H9 (cell line): ENCODE measurements around the gene PIAS4. TPM values are rescaled to one million over a fixed set of nuclear protein-coding genes. Genes with fewer than 3 reads are reported as not detected.
A peak's percentile ranks its signal among the peaks of the same experiment; 100 is the strongest.

ENCODE experiments used
- DNase-seq: peaks from one replicate; pipeline ENCODE4 v3.0.0-alpha.2; 2017
- H2AFZ ChIP-seq: one replicate; pipeline ENCODE4 v1.6.1; 2013; ENCODE audit warnings: mild to moderate bottlenecking, low read length, control low read depth, moderate library complexity
- H2AK5ac ChIP-seq: 2 replicates; pipeline ENCODE4 v1.6.1; 2013; ENCODE audit warnings: low read length, control low read depth, mixed read lengths; ENCODE audit not compliant: insufficient read length
- H2BK120ac ChIP-seq: one replicate; pipeline ENCODE4 v1.6.1; 2013; ENCODE audit warnings: low read depth, mild to moderate bottlenecking, low read length, control low read depth, inconsistent platforms; ENCODE audit not compliant: poor library complexity, severe bottlenecking
- H2BK12ac ChIP-seq: 2 replicates; pipeline ENCODE4 v1.6.1; 2013; ENCODE audit warnings: low read length, control low read depth, mixed read lengths, low read depth; ENCODE audit not compliant: insufficient read length
- H2BK15ac ChIP-seq: 2 replicates; pipeline ENCODE4 v1.6.1; 2013; ENCODE audit warnings: low read depth, low read length, control low read depth
- H2BK20ac ChIP-seq: one replicate; pipeline ENCODE4 v1.6.1; 2013; ENCODE audit warnings: low read depth, mild to moderate bottlenecking, low read length, control low read depth, inconsistent platforms; ENCODE audit not compliant: poor library complexity, severe bottlenecking
- H2BK5ac ChIP-seq: 2 replicates; pipeline ENCODE4 v1.6.1; 2013; ENCODE audit warnings: low read length, control low read depth, mixed read lengths; ENCODE audit not compliant: insufficient read length
- H3K14ac ChIP-seq: 2 replicates; pipeline ENCODE4 v1.6.1; 2013; ENCODE audit warnings: low read length, control low read depth; ENCODE audit not compliant: insufficient read depth
- H3K18ac ChIP-seq: 2 replicates; pipeline ENCODE4 v1.6.1; 2013; ENCODE audit warnings: low read depth, mild to moderate bottlenecking, mixed read lengths, low read length, control low read depth; ENCODE audit not compliant: insufficient read length
- H3K23ac ChIP-seq: 2 replicates; pipeline ENCODE4 v1.6.1; 2013; ENCODE audit warnings: low read length, control low read depth, mixed read lengths, low read depth; ENCODE audit not compliant: insufficient read length
- H3K23me2 ChIP-seq: 2 replicates; pipeline ENCODE4 v1.6.1; 2013; ENCODE audit warnings: low read depth, mild to moderate bottlenecking, mixed read lengths, low read length, control low read depth; ENCODE audit not compliant: insufficient read length, poor library complexity, severe bottlenecking
- H3K27ac ChIP-seq: 2 replicates; pipeline ENCODE4 v1.5.1; 2013; ENCODE audit warnings: low read length, control low read depth, mixed read lengths, low read depth; ENCODE audit not compliant: insufficient read length
- H3K27me3 ChIP-seq: 2 replicates; pipeline ENCODE4 v1.6.1; 2013; ENCODE audit warnings: low read length, control low read depth, inconsistent platforms; ENCODE audit not compliant: insufficient read depth
- H3K4ac ChIP-seq: 2 replicates; pipeline ENCODE4 v1.6.1; 2013; ENCODE audit warnings: low read depth, mild to moderate bottlenecking, control low read depth, inconsistent platforms, low read length, moderate library complexity
- H3K4me1 ChIP-seq: 2 replicates; pipeline ENCODE4 v1.6.1; 2013; ENCODE audit warnings: low read length, control low read depth, inconsistent platforms; ENCODE audit not compliant: insufficient read depth
- H3K4me2 ChIP-seq: 2 replicates; pipeline ENCODE4 v1.6.1; 2013; ENCODE audit warnings: low read length, control low read depth, mixed read lengths; ENCODE audit not compliant: insufficient read length, insufficient read depth
- H3K56ac ChIP-seq: 2 replicates; pipeline ENCODE4 v1.6.1; 2013; ENCODE audit warnings: low read depth, mild to moderate bottlenecking, mixed read lengths, low read length, control low read depth; ENCODE audit not compliant: insufficient read length
- H3K79me1 ChIP-seq: 2 replicates; pipeline ENCODE4 v1.6.1; 2013; ENCODE audit warnings: low read depth, mild to moderate bottlenecking, moderate library complexity, low read length, control low read depth, inconsistent platforms; ENCODE audit not compliant: insufficient read depth, poor library complexity, severe bottlenecking
- H3K79me2 ChIP-seq: 2 replicates; pipeline ENCODE4 v1.6.1; 2013; ENCODE audit warnings: low read length, control low read depth, inconsistent platforms; ENCODE audit not compliant: insufficient read depth
- H3K9ac ChIP-seq: 2 replicates; pipeline ENCODE4 v1.6.1; 2013; ENCODE audit warnings: low read length, control low read depth, mixed read lengths; ENCODE audit not compliant: insufficient read length; ENCODE audit errors: extremely low read depth
- H3K9me3 ChIP-seq: one replicate; pipeline ENCODE4 v1.6.1; 2013; ENCODE audit warnings: low read depth, low read length, inconsistent platforms; ENCODE audit not compliant: control insufficient read depth
- H3T11ph ChIP-seq: one replicate; pipeline ENCODE4 v1.6.1; 2013; ENCODE audit warnings: mild to moderate bottlenecking, low read length, control low read depth, inconsistent platforms
- H4K20me1 ChIP-seq: one replicate; pipeline ENCODE4 v1.6.1; 2013; ENCODE audit not compliant: control insufficient read depth, insufficient read length, insufficient read depth
- H4K5ac ChIP-seq: 2 replicates; pipeline ENCODE4 v1.6.1; 2013; ENCODE audit warnings: low read depth, mild to moderate bottlenecking, mixed read lengths, low read length, control low read depth; ENCODE audit not compliant: insufficient read length
- H4K8ac ChIP-seq: replicated peaks from 2 replicates; pipeline ENCODE4 v1.6.1; 2013; ENCODE audit warnings: low read length, control low read depth, mixed read lengths, low read depth; ENCODE audit not compliant: insufficient read length
- H4K91ac ChIP-seq: 2 replicates; pipeline ENCODE4 v1.6.1; 2013; ENCODE audit warnings: low read depth, mild to moderate bottlenecking, moderate library complexity, mixed read lengths, low read length, control low read depth; ENCODE audit not compliant: insufficient read length
- H3K27ac Mint-ChIP-seq, 3 experiments: 2 replicates in 2 of 3; 3 replicates in 1 of 3; pipeline ENCODE4 v1.8.0; 2020 to 2021; ENCODE audit warnings: mixed read lengths in 3 of 3, mild to moderate bottlenecking in 1 of 3, moderate library complexity in 1 of 3
- H3K27me3 Mint-ChIP-seq: 2 replicates; pipeline ENCODE4 v1.8.0; 2021; ENCODE audit warnings: low read depth, mild to moderate bottlenecking, moderate library complexity, mixed read lengths
- H3K36me3 Mint-ChIP-seq, 3 experiments: 2 replicates in 2 of 3; 3 replicates in 1 of 3; pipeline ENCODE4 v1.8.0; 2020 to 2021; ENCODE audit warnings: low read depth in 3 of 3, mixed read lengths in 3 of 3; ENCODE audit not compliant: insufficient read depth in 1 of 3
- H3K4me1 Mint-ChIP-seq, 2 experiments: 2 replicates each; pipeline ENCODE4 v1.8.0; 2020; ENCODE audit warnings: mixed read lengths in 2 of 2
- H3K4me3 Mint-ChIP-seq, 2 experiments: 2 replicates in 1 of 2; 3 replicates in 1 of 2; pipeline ENCODE4 v1.8.0; 2020 to 2021; ENCODE audit warnings: mild to moderate bottlenecking in 2 of 2, mixed read lengths in 2 of 2, moderate library complexity in 1 of 2
- H3K9me3 Mint-ChIP-seq, 2 experiments: 2 replicates in 1 of 2; 3 replicates in 1 of 2; pipeline ENCODE4 v1.8.0; 2020; ENCODE audit warnings: mild to moderate bottlenecking in 2 of 2, mixed read lengths in 2 of 2, moderate library complexity in 1 of 2
- WGBS: extraction: QIAGEN DNeasy Blood & Tissue Kit; methylation state at CpG from one replicate; pipeline ENCODE4 v1.1.7; 2013; ENCODE audit warnings: missing lambda C conversion rate, low lambda C conversion rate, mixed read lengths; ENCODE audit not compliant: insufficient read length; ENCODE audit errors: extremely low coverage; 5-methylcytosine and 5-hydroxymethylcytosine counted together
- total RNA-seq: library from RNA; stranded (reverse); gene quantifications from 2 replicates; pipeline ENCODE4 v1.2.1, GENCODE V29; 2021
- TF ChIP-seq, protein P1 (sequence below): fragments of 200-600 bp; sonication (generic); conservative IDR thresholded peaks from 3 replicates; pipeline ENCODE4 v1.8.0; 2021; ENCODE audit warnings: antibody characterized with exemption, mild to moderate bottlenecking

Gene PIAS4
- total RNA-seq, 1 experiment from 2014 or later = 52.0 TPM

DNA sequence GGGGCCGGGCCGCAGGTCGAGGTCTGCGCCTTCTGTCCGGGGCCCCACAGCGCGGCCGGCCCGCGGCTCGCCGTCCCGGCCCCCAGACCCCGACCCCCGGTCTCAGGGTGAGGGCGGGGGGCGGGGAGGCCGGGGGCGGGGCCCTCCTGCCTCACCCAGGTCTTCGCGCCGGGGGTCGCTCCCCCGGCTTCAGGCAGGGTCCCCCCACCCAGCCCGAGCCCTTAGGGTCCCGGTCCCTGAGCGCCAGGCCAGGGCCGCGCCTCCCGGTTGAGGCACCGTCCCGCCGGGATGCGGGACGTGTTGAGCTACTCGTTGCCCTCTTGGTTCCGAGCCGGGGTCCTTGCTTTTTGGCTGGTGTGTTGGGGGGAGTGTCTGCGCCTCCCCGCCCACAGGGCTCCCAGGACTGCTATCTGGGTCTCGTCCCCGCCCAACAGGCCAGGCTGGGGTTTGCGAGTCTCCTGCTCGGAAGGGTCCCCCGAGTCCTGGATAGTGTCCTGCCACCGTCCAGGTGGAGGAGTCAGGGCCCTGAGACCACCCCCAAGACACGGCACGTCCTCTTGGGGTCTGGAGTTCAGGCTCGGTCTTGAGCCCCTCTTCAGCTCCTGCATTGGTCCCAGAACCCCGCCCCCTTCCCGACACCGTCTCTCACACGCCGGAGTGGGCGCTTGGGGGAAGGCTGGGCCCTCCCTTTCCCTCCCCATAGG is 452 bp downstream of the PIAS4 start:
- no peak overlapping the region for H2BK120ac ChIP-seq
- H3K79me1 ChIP-seq = peaks cover 8% of the 10 kb centered on the region
- no peak overlapping the region for H4K91ac ChIP-seq
- H3K9me3 ChIP-seq = no peaks in the 10 kb centered on the region
- peak overlapping the region; percentile 0 for H3K9ac ChIP-seq
- H3K4me1 ChIP-seq = no peaks in the 10 kb centered on the region
- H3K23me2 ChIP-seq = peaks cover 10% of the 10 kb centered on the region
- WGBS = no CpG with 5 or more reads among the region's 55 CpGs
- H3K4ac ChIP-seq = no peak overlapping the region
- peak overlapping the region in 2 of 3 experiments; percentile 25 to 27; a peak in 1 of 7 replicates for H3K27ac Mint-ChIP-seq
- H3K14ac ChIP-seq = no peak overlapping the region; the same call in 1 of the 2 replicates
- H3K18ac ChIP-seq = no peak overlapping the region
- peak overlapping the region; percentile 82 to 85 for H3K4me3 Mint-ChIP-seq
- H2AK5ac ChIP-seq = no peak overlapping the region
- H2BK20ac ChIP-seq = no peak overlapping the region
- H3K9me3 Mint-ChIP-seq = no peaks in the 10 kb centered on the region
- peak overlapping the region; percentile 59 for H3K4me2 ChIP-seq
- H3K27me3 ChIP-seq = no peaks in the 10 kb centered on the region
- no peaks in the 10 kb centered on the region for H4K20me1 ChIP-seq
- peaks cover 13 to 14% of the 10 kb centered on the region in 2 experiments for H3K4me1 Mint-ChIP-seq
- TF ChIP-seq, protein P1, sequence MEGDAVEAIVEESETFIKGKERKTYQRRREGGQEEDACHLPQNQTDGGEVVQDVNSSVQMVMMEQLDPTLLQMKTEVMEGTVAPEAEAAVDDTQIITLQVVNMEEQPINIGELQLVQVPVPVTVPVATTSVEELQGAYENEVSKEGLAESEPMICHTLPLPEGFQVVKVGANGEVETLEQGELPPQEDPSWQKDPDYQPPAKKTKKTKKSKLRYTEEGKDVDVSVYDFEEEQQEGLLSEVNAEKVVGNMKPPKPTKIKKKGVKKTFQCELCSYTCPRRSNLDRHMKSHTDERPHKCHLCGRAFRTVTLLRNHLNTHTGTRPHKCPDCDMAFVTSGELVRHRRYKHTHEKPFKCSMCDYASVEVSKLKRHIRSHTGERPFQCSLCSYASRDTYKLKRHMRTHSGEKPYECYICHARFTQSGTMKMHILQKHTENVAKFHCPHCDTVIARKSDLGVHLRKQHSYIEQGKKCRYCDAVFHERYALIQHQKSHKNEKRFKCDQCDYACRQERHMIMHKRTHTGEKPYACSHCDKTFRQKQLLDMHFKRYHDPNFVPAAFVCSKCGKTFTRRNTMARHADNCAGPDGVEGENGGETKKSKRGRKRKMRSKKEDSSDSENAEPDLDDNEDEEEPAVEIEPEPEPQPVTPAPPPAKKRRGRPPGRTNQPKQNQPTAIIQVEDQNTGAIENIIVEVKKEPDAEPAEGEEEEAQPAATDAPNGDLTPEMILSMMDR = no peak
- no peak overlapping the region for H2AFZ ChIP-seq
- H2BK15ac ChIP-seq = no peak overlapping the region
- peaks cover 15% of the 10 kb centered on the region; the same call in 1 of the 2 replicates for H3K79me2 ChIP-seq
- no peak overlapping the region for H3K27ac ChIP-seq
- H3T11ph ChIP-seq = no peak overlapping the region
- no peaks in the 10 kb centered on the region for H3K27me3 Mint-ChIP-seq
- H4K8ac ChIP-seq = no peak overlapping the region
- no peak overlapping the region for H2BK12ac ChIP-seq
- no peak overlapping the region for H4K5ac ChIP-seq
- peaks cover 4 to 14% (median 12%) of the 10 kb centered on the region in 3 experiments; a peak in 6 of 7 replicates for H3K36me3 Mint-ChIP-seq
- DNase-seq = no peak
- H2BK5ac ChIP-seq = no peak overlapping the region
- H3K56ac ChIP-seq = no peak overlapping the region
- no peak overlapping the region for H3K23ac ChIP-seq
